Common myeloid progenitor, CD34-positive (primary cell): Measurements from ENCODE around the gene JAKMIP1.
"Not testable (repeated sequence)": the region's sequence is repeated elsewhere in the genome, so short reads cannot be mapped to it uniquely, and the experiment has no call there.

ENCODE experiments used
- CTCF ChIA-PET: fragments of 350-600 bp; sonication (Branson Sonifier 250); formaldehyde crosslinking; loops from one replicate; lab custom pipeline; 2021; ENCODE audit warnings: antibody characterized with exemption; lab: Charles Lee
- POLR2A ChIA-PET: fragments of 350-600 bp; sonication (Branson Sonifier 250); formaldehyde crosslinking; loops from one replicate; lab custom pipeline; 2021; ENCODE audit warnings: antibody characterized with exemption; lab: Charles Lee
- DNase-seq, 3 donors: peaks; one replicate each; pipeline versions ENCODE4 v3.0.0 to v3.0.0-alpha.2; 2013
- H3K27ac ChIP-seq, 2 experiments: 1 replicate in 1 of 2; 2 replicates in 1 of 2; pipeline ENCODE4 v1.7.0; 2013; ENCODE audit warnings: inconsistent platforms in 2 of 2, low read length in 2 of 2, mild to moderate bottlenecking in 2 of 2, low read depth in 1 of 2, moderate library complexity in 1 of 2; ENCODE audit not compliant: severe bottlenecking in 2 of 2, insufficient read depth in 1 of 2, poor library complexity in 1 of 2
- H3K27me3 ChIP-seq, 5 experiments: replicated peaks in 2 of 5; 1 replicate in 3 of 5; 2 replicates in 2 of 5; pipeline versions ENCODE4 v1.6.1 to v1.7.0; 2013; ENCODE audit warnings: low read length in 4 of 5, mild to moderate bottlenecking in 2 of 5, moderate library complexity in 2 of 5, inconsistent platforms in 1 of 5; ENCODE audit not compliant: insufficient read depth in 5 of 5, control insufficient read depth in 4 of 5
- H3K36me3 ChIP-seq, 4 experiments: 1 replicate in 2 of 4; 2 replicates in 2 of 4; pipeline versions ENCODE4 v1.6.1 to v1.7.0; 2013; ENCODE audit warnings: low read length in 3 of 4, control low read depth in 1 of 4, mild to moderate bottlenecking in 1 of 4; ENCODE audit not compliant: control insufficient read depth in 4 of 4, insufficient read depth in 4 of 4
- H3K4me1 ChIP-seq, 4 experiments: 1 replicate in 3 of 4; 2 replicates in 1 of 4; pipeline versions ENCODE4 v1.6.1 to v1.7.1; 2013; ENCODE audit warnings: low read length in 3 of 4, mild to moderate bottlenecking in 3 of 4, control low read depth in 1 of 4, inconsistent platforms in 1 of 4, moderate library complexity in 1 of 4; ENCODE audit not compliant: control insufficient read depth in 4 of 4, insufficient read depth in 4 of 4; ENCODE audit errors: control extremely low read depth in 1 of 4
- H3K4me3 ChIP-seq, 7 experiments: 1 replicate in 4 of 7; 2 replicates in 3 of 7; pipeline versions ENCODE4 v1.5.1 to v1.7.0; 2013; ENCODE audit warnings: mild to moderate bottlenecking in 7 of 7, low read length in 6 of 7, moderate library complexity in 6 of 7, inconsistent platforms in 2 of 7, low read depth in 2 of 7, control low read depth in 1 of 7; ENCODE audit not compliant: insufficient read depth in 4 of 7, control insufficient read depth in 1 of 7; ENCODE audit errors: extremely low read depth in 1 of 7
- H3K9me3 ChIP-seq, 5 experiments: 1 replicate in 4 of 5; 2 replicates in 1 of 5; pipeline versions ENCODE4 v1.6.1 to v1.7.1; 2013; ENCODE audit warnings: low read length in 4 of 5, mild to moderate bottlenecking in 2 of 5, inconsistent platforms in 1 of 5, low read depth in 1 of 5, moderate library complexity in 1 of 5; ENCODE audit not compliant: control insufficient read depth in 4 of 5, insufficient read depth in 2 of 5; ENCODE audit errors: control extremely low read depth in 1 of 5
- WGBS: methylation state at CpG from one replicate; pipeline ENCODE4 v1.1.5; 2013; ENCODE audit not compliant: insufficient coverage; 5-methylcytosine and 5-hydroxymethylcytosine counted together

Gene JAKMIP1

GRCh38 chr4:6221851-6222760, 21.8 kb upstream of the JAKMIP1 start:
- Histone ChIP-seq H3K36me3 (no peaks in the 10 kb centered on the region), H3K9me3 (peaks cover 1 to 12% (median 10%) of the 10 kb centered on the region in 5 experiments), H3K27ac (no peak overlapping the region), H3K4me1 (peaks cover 0 to 5% (median 0%) of the 10 kb centered on the region in 4 experiments), H3K4me3 (no peak overlapping the region), H3K27me3 (peaks cover 13 to 69% (median 34%) of the 10 kb centered on the region in 5 experiments)
- CTCF ChIA-PET: no interaction called here
- WGBS: 20% methylated on average over 47 of the region's 84 CpGs
- DNase-seq: peak in 1 of 3 donors; percentile 21
- POLR2A ChIA-PET: no interaction called here

GRCh38 chr4:6221301-6221850, 21.0 kb upstream of the JAKMIP1 start:
- peaks cover 0 to 5% (median 0%) of the 10 kb centered on the region in 4 experiments for H3K4me1 ChIP-seq
- ChIA-PET CTCF (no interaction called here), POLR2A (no interaction called here)
- no peak overlapping the region for H3K27ac ChIP-seq
- no peak for DNase-seq
- H3K36me3 ChIP-seq: no peaks in the 10 kb centered on the region
- no peak overlapping the region for H3K4me3 ChIP-seq
- 48% methylated on average over 4 of the region's 16 CpGs for WGBS
- peaks cover 1 to 12% (median 10%) of the 10 kb centered on the region in 5 experiments for H3K9me3 ChIP-seq
- H3K27me3 ChIP-seq: peaks cover 13 to 72% (median 34%) of the 10 kb centered on the region in 5 experiments

GRCh38 chr4:6217716-6218381, 17.5 kb upstream of the JAKMIP1 start:
- Histone ChIP-seq H3K4me1 (peaks cover 0 to 5% (median 0%) of the 10 kb centered on the region in 4 experiments), H3K36me3 (no peaks in the 10 kb centered on the region), H3K4me3 (no peak overlapping the region), H3K9me3 (peaks cover 1 to 18% (median 10%) of the 10 kb centered on the region in 5 experiments), H3K27me3 (peaks cover 13 to 58% (median 28%) of the 10 kb centered on the region in 5 experiments), H3K27ac (no peak overlapping the region)
- ChIA-PET CTCF (interaction anchor here (1.5 kb wide), 1 partner anchor 8 kb away, joined by 3 read pairs; no protein-coding TSS in a partner anchor), POLR2A (no interaction called here)
- WGBS: 67% methylated on average over 1 of the region's 1 CpG
- DNase-seq: peak in 2 of 3 donors; percentile 51 to 53

GRCh38 chr4:6216588-6216987, 16.2 kb upstream of the JAKMIP1 start:
- Histone ChIP-seq H3K4me3 (no peak overlapping the region), H3K27me3 (peaks cover 6 to 49% (median 19%) of the 10 kb centered on the region in 5 experiments), H3K27ac (no peak overlapping the region), H3K9me3 (peaks cover 0 to 12% (median 0%) of the 10 kb centered on the region in 5 experiments), H3K4me1 (no peaks in the 10 kb centered on the region), H3K36me3 (no peaks in the 10 kb centered on the region)
- WGBS: 100% methylated on average over 2 of the region's 3 CpGs
- POLR2A ChIA-PET: no interaction called here
- CTCF ChIA-PET: interaction anchor here (1.3 to 1.5 kb wide), 2 partner anchors 9 to 11 kb away, joined by 3 read pairs; no protein-coding TSS in a partner anchor
- no peak for DNase-seq

GRCh38 chr4:6209921-6210320, 9.6 kb upstream of the JAKMIP1 start:
- Histone ChIP-seq H3K27ac (no peak overlapping the region), H3K9me3 (peaks cover 0 to 3% (median 0%) of the 10 kb centered on the region in 5 experiments), H3K4me1 (no peaks in the 10 kb centered on the region), H3K36me3 (no peaks in the 10 kb centered on the region), H3K4me3 (no peak overlapping the region), H3K27me3 (peaks cover 3 to 34% (median 5%) of the 10 kb centered on the region in 5 experiments)
- WGBS: 92% methylated on average over 2 of the region's 4 CpGs
- no peak for DNase-seq
- ChIA-PET CTCF (interaction anchor here (0.5 to 1.4 kb wide), 2 partner anchors 9 to 35 kb away, joined by 3 read pairs; no protein-coding TSS in a partner anchor), POLR2A (no interaction called here)

GRCh38 chr4:6209291-6209690, 8.9 kb upstream of the JAKMIP1 start:
- H3K9me3 ChIP-seq, H3K4me3 ChIP-seq, POLR2A ChIA-PET, H3K36me3 ChIP-seq, DNase-seq, H3K4me1 ChIP-seq, H3K27ac ChIP-seq: not testable (repeated sequence)
- H3K27me3 ChIP-seq: peaks cover 3 to 40% (median 9%) of the 10 kb centered on the region in 5 experiments
- WGBS: 84% methylated on average over 2 of the region's 4 CpGs
- CTCF ChIA-PET: interaction anchor here (1.4 kb wide), 1 partner anchor 10 kb away, joined by 3 read pairs; no protein-coding TSS in a partner anchor
